ENCODE measurements around the gene ATXN10.

Gene ATXN10

DNA sequence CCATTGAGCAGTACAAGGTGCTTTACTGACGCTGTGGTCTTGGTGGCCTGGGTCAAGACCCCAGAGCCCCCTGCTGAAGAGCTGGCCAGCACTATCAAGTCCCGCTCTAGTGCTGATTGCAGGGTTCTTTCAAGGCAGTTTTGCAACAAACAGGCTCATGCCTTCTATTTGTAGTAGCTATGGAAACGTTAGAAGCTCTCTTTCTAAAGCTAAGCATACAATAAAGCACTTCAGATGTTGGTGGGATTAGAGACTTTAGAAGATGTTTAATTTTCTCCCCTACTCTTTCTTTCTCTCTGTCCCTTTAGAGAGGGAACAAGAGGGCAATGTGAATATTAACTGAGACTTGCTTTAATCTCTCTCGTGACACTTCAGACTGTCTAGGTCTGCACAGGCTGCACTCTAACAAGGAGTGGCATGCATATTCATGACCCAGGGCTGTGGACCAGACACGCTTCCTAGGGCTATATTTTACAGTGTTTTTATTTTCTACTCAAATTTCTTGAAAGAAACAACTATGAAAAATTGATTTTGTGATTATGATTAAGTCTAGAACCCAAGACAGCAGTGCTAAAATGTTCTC lies 166.8 kb downstream of the ATXN10 start:
- TF ChIP-seq, protein P1, sequence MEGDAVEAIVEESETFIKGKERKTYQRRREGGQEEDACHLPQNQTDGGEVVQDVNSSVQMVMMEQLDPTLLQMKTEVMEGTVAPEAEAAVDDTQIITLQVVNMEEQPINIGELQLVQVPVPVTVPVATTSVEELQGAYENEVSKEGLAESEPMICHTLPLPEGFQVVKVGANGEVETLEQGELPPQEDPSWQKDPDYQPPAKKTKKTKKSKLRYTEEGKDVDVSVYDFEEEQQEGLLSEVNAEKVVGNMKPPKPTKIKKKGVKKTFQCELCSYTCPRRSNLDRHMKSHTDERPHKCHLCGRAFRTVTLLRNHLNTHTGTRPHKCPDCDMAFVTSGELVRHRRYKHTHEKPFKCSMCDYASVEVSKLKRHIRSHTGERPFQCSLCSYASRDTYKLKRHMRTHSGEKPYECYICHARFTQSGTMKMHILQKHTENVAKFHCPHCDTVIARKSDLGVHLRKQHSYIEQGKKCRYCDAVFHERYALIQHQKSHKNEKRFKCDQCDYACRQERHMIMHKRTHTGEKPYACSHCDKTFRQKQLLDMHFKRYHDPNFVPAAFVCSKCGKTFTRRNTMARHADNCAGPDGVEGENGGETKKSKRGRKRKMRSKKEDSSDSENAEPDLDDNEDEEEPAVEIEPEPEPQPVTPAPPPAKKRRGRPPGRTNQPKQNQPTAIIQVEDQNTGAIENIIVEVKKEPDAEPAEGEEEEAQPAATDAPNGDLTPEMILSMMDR (conservative IDR thresholded peaks at IDR 0.05; ENCODE audit: low read depth, low read length): no peak
- DNase-seq (ENCODE audit: low read depth): no peak
- H3K4me3 ChIP-seq (ENCODE audit: low read length): no peak overlapping the region

DNA sequence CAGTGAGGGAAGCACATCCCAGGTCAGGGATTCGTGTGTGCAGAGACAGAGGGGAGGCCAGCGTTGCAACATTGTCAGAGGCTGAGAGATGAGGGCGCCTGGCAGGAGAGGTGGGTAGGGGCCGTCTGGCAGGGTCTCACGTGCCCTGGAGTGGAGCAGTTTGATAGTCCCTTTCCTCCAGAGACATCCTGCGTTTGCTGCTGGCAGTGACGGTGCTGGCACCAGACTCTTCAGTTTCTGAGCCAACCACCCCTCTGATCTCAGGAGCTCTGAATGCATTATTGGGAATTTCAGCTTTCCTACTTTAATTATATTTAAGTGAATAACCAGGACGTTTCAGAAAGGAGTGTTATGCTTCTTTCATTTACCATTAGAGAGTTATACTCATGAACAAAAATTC lies 168.8 kb downstream of the ATXN10 start:
- TF ChIP-seq, protein P1 (conservative IDR thresholded peaks at IDR 0.05; ENCODE audit: low read depth, low read length): no peak
- DNase-seq (ENCODE audit: low read depth): no peak
- H3K4me3 ChIP-seq (ENCODE audit: low read length): no peak overlapping the region

- peak; percentile 27 for DNase-seq (ENCODE audit: low read depth)
- no peak overlapping the region for H3K4me3 ChIP-seq (ENCODE audit: low read length)
- TF ChIP-seq, protein P1 (conservative IDR thresholded peaks at IDR 0.05; ENCODE audit: low read depth, low read length): no peak
These were observed 170.8 kb downstream of the ATXN10 start for GRCh38 chr22:45842291-45842991.

DNA sequence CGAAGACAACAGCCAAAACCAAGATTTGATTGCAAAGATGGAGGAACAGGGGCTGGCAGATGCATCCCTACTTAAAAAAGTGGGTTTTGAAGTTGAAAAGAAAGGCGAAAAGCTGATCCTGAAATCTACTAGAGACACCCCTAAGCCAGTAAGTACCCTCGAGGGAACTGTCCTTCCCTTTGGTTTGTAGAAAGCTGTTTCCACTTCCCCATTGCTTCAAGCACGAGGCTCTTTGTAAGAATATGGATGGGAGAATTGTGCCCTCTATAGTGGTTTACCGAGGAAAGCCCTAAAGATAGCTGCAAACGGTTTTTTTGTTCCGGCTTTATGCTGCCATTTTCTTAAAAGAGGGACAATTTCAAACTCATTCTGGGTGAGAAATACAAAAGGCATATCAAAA lies 171.4 kb downstream of the ATXN10 start:
- no peak overlapping the region for H3K4me3 ChIP-seq (ENCODE audit: low read length)
- TF ChIP-seq, protein P1 (conservative IDR thresholded peaks at IDR 0.05; ENCODE audit: low read depth, low read length): no peak
- no peak for DNase-seq (ENCODE audit: low read depth)

GRCh38 chr22:45843986-45844385 lies 172.4 kb downstream of the ATXN10 start:
- DNase-seq (ENCODE audit: low read depth): no peak
- TF ChIP-seq, protein P1 (conservative IDR thresholded peaks at IDR 0.05; ENCODE audit: low read depth, low read length): no peak
- H3K4me3 ChIP-seq (ENCODE audit: low read length): no peak overlapping the region

DNA sequence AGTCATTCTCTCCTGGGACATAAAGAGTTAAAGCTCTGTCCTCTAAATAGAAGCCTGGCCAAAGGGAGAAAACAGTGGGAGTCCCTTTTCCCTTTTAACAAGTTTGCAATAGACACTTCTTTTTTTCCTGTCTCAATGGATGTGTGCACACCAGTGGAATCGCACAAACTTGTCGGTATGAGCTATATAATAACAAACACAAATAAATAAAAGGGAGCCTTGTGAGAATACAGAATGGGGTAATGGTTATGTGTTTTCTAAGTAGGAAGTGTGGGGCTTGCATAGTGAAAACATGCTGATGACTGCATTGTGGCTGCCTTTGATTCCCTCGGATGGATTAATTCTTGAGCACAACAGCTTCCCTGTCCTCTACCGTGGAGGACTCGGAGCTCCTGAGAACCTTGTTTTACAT lies 173.4 kb downstream of the ATXN10 start:
- peak; percentile 46 for DNase-seq (ENCODE audit: low read depth)

More for the DNA sequence above, 173.4 kb downstream of the ATXN10 start:
- TF ChIP-seq, protein P1 (conservative IDR thresholded peaks at IDR 0.05; ENCODE audit: low read depth, low read length): no peak
- no peak overlapping the region for H3K4me3 ChIP-seq (ENCODE audit: low read length)
